Neural cell (in vitro differentiated cells): ENCODE results near the gene RCL1. TPM values are rescaled to one million over a fixed set of nuclear protein-coding genes. Genes with fewer than 3 reads are reported as not detected.

Experiments
- H2AFZ ChIP-seq: fragments of 200-600, 300-800 bp; sonication (generic), shearing (Covaris generic); 2 replicates; pipeline ENCODE4 v1.6.0; 2014; ENCODE audit warnings: low read depth, mild to moderate bottlenecking, antibody characterized with exemption, low read length, moderate library complexity
- H3F3A ChIP-seq: fragments of 200-600 bp; shearing (Covaris generic); 2 replicates; pipeline ENCODE4 v1.6.1; 2016; ENCODE audit warnings: mild to moderate bottlenecking, moderate library complexity, mixed read lengths, antibody characterized with exemption, low read length; ENCODE audit not compliant: insufficient read depth, poor library complexity, severe bottlenecking
- H3K27ac ChIP-seq: fragments of 200-600, 300-800 bp; sonication (generic), shearing (Covaris generic); 2 replicates; pipeline ENCODE4 v1.5.1; 2014; ENCODE audit warnings: mild to moderate bottlenecking, low read length, moderate library complexity
- H3K27me3 ChIP-seq: fragments of 300-800, 200-600 bp; sonication (generic), shearing (Covaris generic); 2 replicates; pipeline ENCODE4 v1.6.0; 2014; ENCODE audit warnings: mild to moderate bottlenecking, low read depth, low read length, moderate library complexity; ENCODE audit not compliant: insufficient read depth
- H3K36me3 ChIP-seq: fragments of 300-800, 200-600 bp; sonication (generic), shearing (Covaris generic); 2 replicates; pipeline ENCODE4 v1.5.1; 2014; ENCODE audit warnings: mild to moderate bottlenecking, antibody characterized with exemption, low read length, moderate library complexity; ENCODE audit not compliant: insufficient read depth
- H3K4me2 ChIP-seq: fragments of 300-800, 200-600 bp; sonication (generic), shearing (Covaris generic); 2 replicates; pipeline ENCODE4 v1.6.0; 2014; ENCODE audit warnings: mild to moderate bottlenecking, low read length
- H3K4me3 ChIP-seq: fragments of 300-800, 200-600 bp; sonication (generic), shearing (Covaris generic); 2 replicates; pipeline ENCODE4 v1.5.1; 2014; ENCODE audit warnings: mild to moderate bottlenecking, low read length, moderate library complexity
- H3K79me2 ChIP-seq: fragments of 200-600 bp; shearing (Covaris generic); replicated peaks from 2 replicates; pipeline ENCODE4 v1.6.0; 2014; ENCODE audit warnings: mild to moderate bottlenecking, low read length, moderate library complexity; ENCODE audit not compliant: insufficient read depth
- H3K9ac ChIP-seq: fragments of 300-800, 200-600 bp; sonication (generic), shearing (Covaris generic); 2 replicates; pipeline ENCODE4 v1.6.1; 2016; ENCODE audit warnings: mild to moderate bottlenecking, low read length, mixed read lengths
- H3K9me2 ChIP-seq: fragments of 200-600 bp; shearing (Covaris generic); 2 replicates; pipeline ENCODE4 v1.6.1; 2016; ENCODE audit warnings: mild to moderate bottlenecking, low read length, mixed read lengths; ENCODE audit not compliant: insufficient read depth
- H3K9me3 ChIP-seq: fragments of 200-600, 300-800 bp; sonication (generic), shearing (Covaris generic); 2 replicates; pipeline ENCODE4 v1.6.1; 2016; ENCODE audit warnings: mild to moderate bottlenecking, mixed run types, low read length, moderate library complexity, mixed read lengths
- H4K20me1 ChIP-seq: fragments of 200-600 bp; shearing (Covaris generic); 2 replicates; pipeline ENCODE4 v1.6.1; 2016; ENCODE audit warnings: mild to moderate bottlenecking, mixed run types; ENCODE audit not compliant: insufficient read depth
- CTCF ChIP-seq: fragments of 450-650 bp; IDR thresholded peaks from 2 replicates; pipeline ENCODE4 v1.5.1; 2014; ENCODE audit warnings: antibody characterized with exemption, mild to moderate bottlenecking, moderate library complexity; ENCODE audit not compliant: poor library complexity, severe bottlenecking
- EP300 ChIP-seq: fragments of 450-650 bp; conservative IDR thresholded peaks from 2 replicates; pipeline ENCODE4 v1.6.1; 2014; ENCODE audit warnings: antibody characterized with exemption, mild to moderate bottlenecking, moderate library complexity; ENCODE audit not compliant: poor library complexity, severe bottlenecking
- EZH2 ChIP-seq: fragments of 200-600, 300-800 bp; shearing (Covaris generic), sonication (generic); IDR thresholded peaks from 2 replicates; pipeline ENCODE4 v1.6.1; 2014; ENCODE audit warnings: antibody characterized with exemption, low read length, borderline replicate concordance, mild to moderate bottlenecking; ENCODE audit not compliant: insufficient read depth, poor library complexity, severe bottlenecking
- MXI1 ChIP-seq: fragments of 450-650 bp; conservative IDR thresholded peaks from 2 replicates; pipeline ENCODE4 v1.6.1; 2014; ENCODE audit warnings: antibody characterized with exemption, mild to moderate bottlenecking; ENCODE audit not compliant: poor library complexity, severe bottlenecking
- POLR2AphosphoS5 ChIP-seq: IDR thresholded peaks from 2 replicates; pipeline ENCODE4 v1.6.1; 2012
- RAD21 ChIP-seq: fragments of 450-650 bp; conservative IDR thresholded peaks from 2 replicates; pipeline ENCODE4 v1.6.1; 2014; ENCODE audit warnings: antibody characterized with exemption, mild to moderate bottlenecking, moderate library complexity
- REST ChIP-seq: IDR thresholded peaks from 2 replicates; pipeline ENCODE4 v1.6.1; 2012; ENCODE audit warnings: borderline replicate concordance
- SMC3 ChIP-seq: fragments of 450-650 bp; conservative IDR thresholded peaks from 2 replicates; pipeline ENCODE4 v1.6.1; 2014; ENCODE audit warnings: antibody characterized with exemption, mild to moderate bottlenecking, moderate library complexity; ENCODE audit not compliant: poor library complexity
- TAF1 ChIP-seq: IDR thresholded peaks from 2 replicates; pipeline ENCODE4 v1.6.1; 2012; ENCODE audit warnings: low read depth
- polyA plus RNA-seq: library from polyadenylated mRNA; depleted of rRNA; stranded (reverse); fragments of >200 nt; gene quantifications from 2 replicates; pipeline ENCODE4 v1.2.3, GENCODE V29; 2014

RCL1 gene
- polyA plus RNA-seq, 1 donor from 2014 or later: 4.2 TPM

GRCh38 chr9:4890242-4890641 lies 97.5 kb downstream of the RCL1 start:
- no peak overlapping the region for H3K9ac ChIP-seq
- H3K4me3 ChIP-seq: no peak overlapping the region

GRCh38 chr9:4890929-4891328 lies 98.2 kb downstream of the RCL1 start:
- Histone ChIP-seq H3K4me3 (no peak overlapping the region), H3K9ac (no peak overlapping the region), H3K9me3 (no peaks in the 10 kb centered on the region), H3K9me2 (no peaks in the 10 kb centered on the region), H3K27me3 (no peaks in the 10 kb centered on the region), H3K36me3 (no peaks in the 10 kb centered on the region), H3K27ac (no peak overlapping the region), H2AFZ (no peak overlapping the region), H3K4me2 (no peak overlapping the region), H3F3A (no peaks in the 10 kb centered on the region), H4K20me1 (no peaks in the 10 kb centered on the region), H3K79me2 (no peaks in the 10 kb centered on the region)
- TF ChIP-seq REST (no peak), SMC3 (no peak), POLR2AphosphoS5 (no peak), EZH2 (no peak), TAF1 (no peak), RAD21 (no peak), CTCF (no peak)

More at GRCh38 chr9:4890242-4890641, 97.5 kb downstream of the RCL1 start:
- no peak overlapping the region for H3K4me2 ChIP-seq
- H3K27me3 ChIP-seq: no peaks in the 10 kb centered on the region
- no peaks in the 10 kb centered on the region for H3K36me3 ChIP-seq
- no peaks in the 10 kb centered on the region for H3K9me3 ChIP-seq
- no peaks in the 10 kb centered on the region for H3F3A ChIP-seq
- H3K9me2 ChIP-seq: no peaks in the 10 kb centered on the region
- H2AFZ ChIP-seq: no peak overlapping the region
- TF ChIP-seq REST (no peak), TAF1 (no peak), CTCF (no peak), MXI1 (no peak), EZH2 (no peak), RAD21 (no peak), EP300 (no peak), POLR2AphosphoS5 (no peak), SMC3 (no peak)
- H3K79me2 ChIP-seq: no peaks in the 10 kb centered on the region
- no peaks in the 10 kb centered on the region for H4K20me1 ChIP-seq
- H3K27ac ChIP-seq: no peak overlapping the region
